Ovary (tissue), 9 donors: Measurements from ENCODE around the gene DCHS2. TPM values are rescaled to one million over a fixed set of nuclear protein-coding genes. Genes with fewer than 3 reads are reported as not detected.

Source experiments
- DNase-seq, 5 donors: peaks; one replicate each; pipeline ENCODE4 v3.0.0-alpha.2; 2019 to 2020
- H3K27ac ChIP-seq, 2 donors: fragments of 200-600 bp; one replicate each; pipeline versions ENCODE4 v1.5.1 to v1.8.0; 2019 to 2022
- H3K27me3 ChIP-seq: fragments of 200-600 bp; one replicate; pipeline ENCODE4 v1.8.0; 2022
- H3K36me3 ChIP-seq: fragments of 200-600 bp; sonication (generic); one replicate; pipeline ENCODE4 v1.5.1; 2019
- H3K4me1 ChIP-seq: one replicate; pipeline ENCODE4 v1.8.1; 2013; ENCODE audit warnings: mild to moderate bottlenecking, moderate library complexity; ENCODE audit not compliant: insufficient read depth
- H3K4me3 ChIP-seq: fragments of 200-600 bp; sonication (generic); one replicate; pipeline ENCODE4 v1.5.1; 2017
- H3K9me3 ChIP-seq, 2 donors: fragments of 200-600 bp in 1 of 2; sonication (generic) in 1 of 2; one replicate each; pipeline versions ENCODE4 v1.5.1 to v1.8.1; 2013 to 2019; ENCODE audit warnings: mild to moderate bottlenecking in 1 of 2, moderate library complexity in 1 of 2
- CTCF ChIP-seq, 3 donors: fragments of 450-650 bp in 2 of 3; fragments of 200-600 bp in 1 of 3; IDR thresholded peaks; one replicate each; pipeline versions ENCODE4 v1.5.1 to v1.8.0; 2016 to 2022; ENCODE audit warnings: antibody characterized with exemption in 3 of 3, mild to moderate bottlenecking in 1 of 3
- EP300 ChIP-seq: sonication (generic); formaldehyde crosslinking; IDR thresholded peaks from one replicate; pipeline ENCODE4 v1.6.1; 2017; ENCODE audit warnings: antibody characterized with exemption
- POLR2A ChIP-seq: fragments of 450-650 bp; IDR thresholded peaks from one replicate; pipeline ENCODE4 v1.6.1; 2017; ENCODE audit warnings: antibody characterized with exemption, mild to moderate bottlenecking, moderate library complexity
- WGBS, 3 donors: extraction: QIAGEN DNeasy Blood & Tissue Kit in 1 of 3; methylation state at CpG; one replicate each; pipeline versions ENCODE4 v1.1.5 to v1.1.7; 2013 to 2017; 5-methylcytosine and 5-hydroxymethylcytosine counted together
- intact Hi-C, 4 donors: fragments of 100-400 bp; cut with DNase I; formaldehyde crosslinking; loops; one replicate each; pipeline versions ENCODE4 v1.11.0 to v1.15.1; 2022 to 2023
- polyA plus RNA-seq, 2 donors: library from polyadenylated mRNA; stranded (reverse); fragments of 200-250 nt in 1 of 2; fragments of 350-450 nt in 1 of 2; fragmentation: Illumina TruSeq in 1 of 2; extraction: RNeasy Lipid Tissue Mini Kit (QIAGEN cat#74804) in 1 of 2; gene quantifications; one replicate each; pipeline ENCODE4 v1.2.3, GENCODE V29; 2013 to 2014
- total RNA-seq, 7 donors: library from RNA; depleted of rRNA in 2 of 7; stranded (reverse); fragments of >200 nt in 2 of 7; fragmentation: NEBNext Ultra II Directional in 3 of 7; extraction: Animal tissue kit (Norgen Biotek cat#: 25700) in 3 of 7; gene quantifications; one replicate each; pipeline versions ENCODE4 v1.1.0 to v1.2.4, GENCODE V29; 2016 to 2023
- donor health status: DM: no; HTN: no; CAD: no; lungs with moderate emphysema.
- donor health status: DM: no; HTN: no; CAD: no.
- donor health status: Bipolar disorder and iron deficiency.
- donor health status: DM: yes; HTN: yes; CAD: no.
- donor health status: DM: no; HTN: no; CAD: no.
- donor health status: DM: yes; HTN: yes; CAD: no.

The DCHS2 gene
- total and polyA plus RNA-seq, 9 donors = 0.68 to 8.7 (median 2.6) TPM

GRCh38 chr4:154516318-154517029, 24.9 kb upstream of the DCHS2 start:
- Histone ChIP-seq H3K9me3 (no peaks in the 10 kb centered on the region), H3K4me1 (no peaks in the 10 kb centered on the region), H3K27me3 (no peaks in the 10 kb centered on the region), H3K27ac (no peak overlapping the region), H3K36me3 (no peaks in the 10 kb centered on the region), H3K4me3 (no peak overlapping the region)
- no peak for DNase-seq
- intact Hi-C loops = no loop called here
- 7 to 12% (median 11%) methylated on average over 1 of the region's 1 CpG for WGBS, 3 donors
- TF ChIP-seq EP300 = no peak
- TF ChIP-seq CTCF (IDR thresholded peaks at IDR 0.05) = no peak
- no peak for TF ChIP-seq POLR2A

- no peak for DNase-seq
- Histone ChIP-seq H3K9me3 (no peaks in the 10 kb centered on the region), H3K4me3 (no peak overlapping the region), H3K27ac (no peak overlapping the region), H3K4me1 (no peaks in the 10 kb centered on the region), H3K27me3 (no peaks in the 10 kb centered on the region), H3K36me3 (no peaks in the 10 kb centered on the region)
- intact Hi-C loops = no loop called here
- 65 to 78% (median 69%) methylated on average over 4 of the region's 4 CpGs for WGBS, 3 donors
- TF ChIP-seq POLR2A = no peak
- TF ChIP-seq CTCF (IDR thresholded peaks at IDR 0.05) = no peak
Observed at GRCh38 chr4:154511981-154512380, 20.4 kb upstream of the DCHS2 start.

GRCh38 chr4:154511548-154511947, 19.9 kb upstream of the DCHS2 start:
- no peaks in the 10 kb centered on the region for H3K9me3 ChIP-seq
- 68 to 98% (median 98%) methylated on average over 2 of the region's 2 CpGs for WGBS, 3 donors
- TF ChIP-seq EP300 = no peak
- TF ChIP-seq CTCF (IDR thresholded peaks at IDR 0.05) = no peak
- no peak for TF ChIP-seq POLR2A
- intact Hi-C loops = no loop called here
- no peaks in the 10 kb centered on the region for H3K36me3 ChIP-seq
- no peak overlapping the region for H3K4me3 ChIP-seq
- H3K27me3 ChIP-seq = no peaks in the 10 kb centered on the region
- no peaks in the 10 kb centered on the region for H3K4me1 ChIP-seq
- no peak for DNase-seq
- H3K27ac ChIP-seq = no peak overlapping the region

DNA sequence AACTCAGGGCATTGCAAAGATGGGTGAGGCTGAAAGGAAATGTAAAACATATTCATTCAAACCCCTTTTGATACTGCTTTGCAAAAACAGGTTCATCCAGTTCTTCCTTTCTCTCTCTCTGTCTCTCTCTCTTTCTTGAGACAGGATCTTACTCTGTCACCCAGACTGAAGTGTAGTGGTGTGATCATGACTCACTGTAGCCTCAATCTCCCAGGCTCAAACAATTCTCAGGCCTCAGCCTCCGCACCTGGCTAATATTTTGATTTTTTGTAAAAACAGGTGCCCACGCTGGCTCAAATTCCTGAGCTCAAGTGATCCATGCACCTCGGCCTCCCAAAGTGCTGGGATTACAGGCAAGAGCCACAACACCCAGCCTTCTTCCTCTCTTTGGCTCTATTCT, 15.6 kb upstream of the DCHS2 start:
- intact Hi-C loops = loop anchor here in 2 of 4 donors (5.0 to 10.0 kb wide), 2 partner anchors 102 to 175 kb away; no protein-coding TSS in a partner anchor
- Histone ChIP-seq H3K36me3 (no peaks in the 10 kb centered on the region), H3K27ac (no peak overlapping the region), H3K9me3 (no peaks in the 10 kb centered on the region), H3K4me1 (no peaks in the 10 kb centered on the region), H3K27me3 (no peaks in the 10 kb centered on the region), H3K4me3 (no peak overlapping the region)
- no peak for TF ChIP-seq POLR2A
- TF ChIP-seq EP300 = no peak
- TF ChIP-seq CTCF (IDR thresholded peaks at IDR 0.05) = no peak
- 92 to 95% (median 92%) methylated on average over 3 of the region's 3 CpGs for WGBS, 3 donors
- no peak for DNase-seq
